Left ventricle myocardium inferior (tissue), 1 donor: ENCODE results near the gene CREB5. TPM values are rescaled to one million over a fixed set of nuclear protein-coding genes. Genes with fewer than 3 reads are reported as not detected.

ENCODE experiments used
- DNase-seq: peaks from one replicate; pipeline ENCODE4 v3.0.0-alpha.2; 2020
- H3K27ac ChIP-seq: fragments of 200-600 bp; replicated peaks from 2 replicates; pipeline ENCODE4 v1.8.0; 2021
- H3K27me3 ChIP-seq: fragments of 200-600 bp; 2 replicates; pipeline ENCODE4 v1.8.0; 2021; ENCODE audit warnings: low read depth
- H3K36me3 ChIP-seq: fragments of 200-600 bp; 2 replicates; pipeline ENCODE4 v1.8.0; 2021
- H3K4me1 ChIP-seq: fragments of 200-600 bp; 2 replicates; pipeline ENCODE4 v1.8.0; 2021
- H3K4me3 ChIP-seq: fragments of 200-600 bp; 2 replicates; pipeline ENCODE4 v1.8.0; 2021; ENCODE audit warnings: mild to moderate bottlenecking, moderate library complexity
- H3K9me3 ChIP-seq: fragments of 200-600 bp; replicated peaks from 2 replicates; pipeline ENCODE4 v1.8.0; 2021
- intact Hi-C: fragments of 100-400 bp; cut with micrococcal nuclease; formaldehyde crosslinking; loops from one replicate; pipeline ENCODE4 v1.11.0; 2022
- total RNA-seq: library from RNA; stranded (reverse); fragmentation: NEBNext Ultra II Directional; extraction: Animal tissue kit (Norgen Biotek cat#: 25700); gene quantifications from one replicate; pipeline ENCODE4 v1.2.1, GENCODE V29; 2021
- TF ChIP-seq, protein P1 (sequence below): fragments of 200-600 bp; IDR thresholded peaks from 2 replicates; pipeline ENCODE4 v1.8.0; 2021; ENCODE audit warnings: antibody characterized with exemption, mild to moderate bottlenecking, borderline replicate concordance
- donor health status: DM: no; HTN: yes; CAD: no; lungs with severe emphysema.

Gene CREB5
- total RNA-seq, 1 donor from 2014 or later = 9.8 TPM

GRCh38 chr7:28459306-28459705 lies 47.0 kb downstream of the CREB5 start:
- peaks cover 3% of the 10 kb centered on the region for H3K9me3 ChIP-seq
- no peaks in the 10 kb centered on the region for H3K27me3 ChIP-seq
- H3K27ac ChIP-seq = no peak overlapping the region
- no peak for DNase-seq
- H3K36me3 ChIP-seq = no peaks in the 10 kb centered on the region
- H3K4me3 ChIP-seq = no peak overlapping the region
- TF ChIP-seq, protein P1, sequence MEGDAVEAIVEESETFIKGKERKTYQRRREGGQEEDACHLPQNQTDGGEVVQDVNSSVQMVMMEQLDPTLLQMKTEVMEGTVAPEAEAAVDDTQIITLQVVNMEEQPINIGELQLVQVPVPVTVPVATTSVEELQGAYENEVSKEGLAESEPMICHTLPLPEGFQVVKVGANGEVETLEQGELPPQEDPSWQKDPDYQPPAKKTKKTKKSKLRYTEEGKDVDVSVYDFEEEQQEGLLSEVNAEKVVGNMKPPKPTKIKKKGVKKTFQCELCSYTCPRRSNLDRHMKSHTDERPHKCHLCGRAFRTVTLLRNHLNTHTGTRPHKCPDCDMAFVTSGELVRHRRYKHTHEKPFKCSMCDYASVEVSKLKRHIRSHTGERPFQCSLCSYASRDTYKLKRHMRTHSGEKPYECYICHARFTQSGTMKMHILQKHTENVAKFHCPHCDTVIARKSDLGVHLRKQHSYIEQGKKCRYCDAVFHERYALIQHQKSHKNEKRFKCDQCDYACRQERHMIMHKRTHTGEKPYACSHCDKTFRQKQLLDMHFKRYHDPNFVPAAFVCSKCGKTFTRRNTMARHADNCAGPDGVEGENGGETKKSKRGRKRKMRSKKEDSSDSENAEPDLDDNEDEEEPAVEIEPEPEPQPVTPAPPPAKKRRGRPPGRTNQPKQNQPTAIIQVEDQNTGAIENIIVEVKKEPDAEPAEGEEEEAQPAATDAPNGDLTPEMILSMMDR = no peak
- H3K4me1 ChIP-seq = no peaks in the 10 kb centered on the region
- intact Hi-C loops = no loop called here

DNA sequence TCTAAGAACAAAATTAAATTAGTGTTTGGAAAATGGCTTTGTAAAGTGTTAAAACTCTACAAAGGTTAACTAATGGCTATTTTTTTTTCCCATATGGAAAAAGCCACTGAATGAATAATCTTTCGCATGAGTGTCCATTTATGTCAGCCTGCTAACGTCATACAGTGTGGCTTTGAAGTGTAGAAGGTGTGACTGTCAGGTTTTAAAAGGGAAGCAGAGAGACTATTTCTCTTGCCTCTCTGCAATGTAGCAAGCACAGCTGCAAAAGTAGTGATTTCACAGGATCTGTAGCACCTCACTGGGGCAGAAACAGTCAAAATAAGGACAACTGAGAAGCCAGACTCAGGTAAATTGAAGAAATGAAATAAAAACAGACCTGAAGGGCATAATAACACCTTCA lies 53.4 kb downstream of the CREB5 start:
- H3K36me3 ChIP-seq = no peaks in the 10 kb centered on the region
- intact Hi-C loops = no loop called here
- H3K4me3 ChIP-seq = no peak overlapping the region
- TF ChIP-seq, protein P1 = no peak
- no peaks in the 10 kb centered on the region for H3K27me3 ChIP-seq
- H3K9me3 ChIP-seq = peaks cover 3% of the 10 kb centered on the region
- DNase-seq = no peak
- H3K4me1 ChIP-seq = no peaks in the 10 kb centered on the region
- no peak overlapping the region for H3K27ac ChIP-seq

GRCh38 chr7:28466341-28466740 lies 54.0 kb downstream of the CREB5 start:
- no peaks in the 10 kb centered on the region for H3K4me1 ChIP-seq
- H3K36me3 ChIP-seq = no peaks in the 10 kb centered on the region
- no peaks in the 10 kb centered on the region for H3K27me3 ChIP-seq
- H3K27ac ChIP-seq = no peak overlapping the region
- H3K9me3 ChIP-seq = peaks cover 3% of the 10 kb centered on the region
- no peak overlapping the region for H3K4me3 ChIP-seq
- DNase-seq = no peak
- TF ChIP-seq, protein P1 = no peak
- intact Hi-C loops = no loop called here

GRCh38 chr7:28466885-28467284 lies 54.6 kb downstream of the CREB5 start:
- DNase-seq = no peak
- TF ChIP-seq, protein P1 = no peak
- no peaks in the 10 kb centered on the region for H3K27me3 ChIP-seq
- H3K9me3 ChIP-seq = peaks cover 3% of the 10 kb centered on the region
- no peaks in the 10 kb centered on the region for H3K4me1 ChIP-seq
- H3K36me3 ChIP-seq = no peaks in the 10 kb centered on the region
- H3K27ac ChIP-seq = no peak overlapping the region
- intact Hi-C loops = no loop called here
- no peak overlapping the region for H3K4me3 ChIP-seq

DNA sequence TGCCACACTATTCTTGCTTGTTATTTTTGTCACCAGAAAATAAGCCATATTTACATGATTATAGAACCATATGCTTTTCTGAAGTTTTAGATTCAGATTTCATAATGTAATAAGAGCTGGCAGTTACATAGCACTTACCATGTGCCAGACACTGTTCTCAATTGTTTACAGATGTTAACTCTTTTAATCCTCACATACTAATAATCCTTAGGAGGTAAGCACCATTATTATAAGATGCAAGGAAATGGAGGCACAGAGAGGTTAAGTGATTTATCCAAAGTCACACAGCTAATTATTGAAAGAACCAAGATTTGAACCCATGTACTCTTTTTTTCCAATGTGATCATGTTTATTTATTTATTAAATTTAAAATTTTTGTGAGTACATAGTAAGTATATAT lies 57.2 kb downstream of the CREB5 start:
- Histone ChIP-seq H3K36me3 (no peaks in the 10 kb centered on the region), H3K9me3 (no peaks in the 10 kb centered on the region), H3K27me3 (no peaks in the 10 kb centered on the region), H3K4me3 (no peak overlapping the region), H3K27ac (no peak overlapping the region), H3K4me1 (peaks cover 10% of the 10 kb centered on the region)
- TF ChIP-seq, protein P1 = no peak
- intact Hi-C loops = no loop called here
- DNase-seq = no peak

GRCh38 chr7:28470344-28470743 lies 58.0 kb downstream of the CREB5 start:
- TF ChIP-seq, protein P1 = no peak
- Histone ChIP-seq H3K27me3 (no peaks in the 10 kb centered on the region), H3K4me1 (peaks cover 10% of the 10 kb centered on the region), H3K27ac (no peak overlapping the region), H3K4me3 (no peak overlapping the region), H3K36me3 (no peaks in the 10 kb centered on the region), H3K9me3 (no peaks in the 10 kb centered on the region)
- intact Hi-C loops = no loop called here
- DNase-seq = no peak
